IMR-90 (cell line): ENCODE measurements around the gene ZNF442. TPM values are rescaled to one million over a fixed set of nuclear protein-coding genes. Genes with fewer than 3 reads are reported as not detected.
"Not testable (repeated sequence)": the region's sequence is repeated elsewhere in the genome, so short reads cannot be mapped to it uniquely, and the experiment has no call there.

Source experiments
- ATAC-seq: fragments of 200-7000 bp; cut with Tn5 transposase; 2 replicates; pipeline ENCODE4 v1.9.1; 2020; ENCODE audit warnings: low read depth, mild to moderate bottlenecking, moderate library complexity
- BruUV-seq: library from RNA; stranded (reverse); fragments of 400-500 nt; replicated peaks from 2 replicates; lab custom pipeline; 2021; lab: Mats Ljungman, UMichigan
- CTCF ChIA-PET: fragments of 300-600 bp; formaldehyde crosslinking; extraction: SDS; loops from one replicate; lab custom pipeline; 2021; ENCODE audit warnings: antibody characterized with exemption; lab: Yijun Ruan, JAX
- POLR2A ChIA-PET: fragments of 300-600 bp; sonication (Branson Sonifier 250); formaldehyde crosslinking; loops from one replicate; lab custom pipeline; 2022; ENCODE audit warnings: antibody characterized with exemption; ENCODE audit not compliant: unreplicated experiment; lab: Charles Lee
- DNase-seq: peaks from one replicate; pipeline ENCODE4 v3.0.0; 2013
- H2AFZ ChIP-seq: replicated peaks from 2 replicates; pipeline ENCODE3; 2013; ENCODE audit warnings: low read length, mild to moderate bottlenecking; ENCODE audit not compliant: poor library complexity
- H2AK5ac ChIP-seq: 2 replicates; pipeline ENCODE4 v1.6.1; 2013; ENCODE audit warnings: low read depth, low read length, inconsistent platforms
- H2AK9ac ChIP-seq: replicated peaks from 2 replicates; pipeline ENCODE3; 2013; ENCODE audit warnings: mild to moderate bottlenecking, low read depth, low read length, moderate library complexity; ENCODE audit not compliant: poor library complexity
- H2BK120ac ChIP-seq: 2 replicates; pipeline ENCODE4 v1.6.1; 2013; ENCODE audit warnings: low read depth, low read length, inconsistent platforms
- H2BK15ac ChIP-seq: 3 replicates; pipeline ENCODE4 v1.6.1; 2013; ENCODE audit warnings: low read depth, low read length, inconsistent platforms
- H2BK20ac ChIP-seq: 2 replicates; pipeline ENCODE4 v1.6.1; 2013; ENCODE audit warnings: low read depth, mild to moderate bottlenecking, inconsistent platforms, low read length, moderate library complexity
- H2BK5ac ChIP-seq: 2 replicates; pipeline ENCODE4 v1.6.1; 2013; ENCODE audit warnings: mild to moderate bottlenecking, low read depth, low read length, inconsistent platforms; ENCODE audit not compliant: poor library complexity, severe bottlenecking
- H3K14ac ChIP-seq: replicated peaks from 2 replicates; pipeline ENCODE4 v1.6.1; 2013; ENCODE audit warnings: low read depth, low read length, inconsistent platforms
- H3K18ac ChIP-seq: 2 replicates; pipeline ENCODE4 v1.6.1; 2013; ENCODE audit warnings: low read depth, low read length, control low read depth
- H3K23ac ChIP-seq: 2 replicates; pipeline ENCODE4 v1.6.1; 2013; ENCODE audit warnings: low read depth, low read length, inconsistent platforms
- H3K27ac ChIP-seq: 2 replicates; pipeline ENCODE4 v1.5.1; 2013; ENCODE audit warnings: mild to moderate bottlenecking, control low read depth, low read length; ENCODE audit not compliant: insufficient read depth
- H3K27me3 ChIP-seq: 2 replicates; pipeline ENCODE4 v1.6.1; 2013; ENCODE audit warnings: low read length; ENCODE audit not compliant: control insufficient read depth, insufficient read depth
- H3K36me3 ChIP-seq: 2 replicates; pipeline ENCODE4 v1.6.1; 2013; ENCODE audit warnings: low read length, mixed read lengths; ENCODE audit not compliant: control insufficient read depth, insufficient read depth
- H3K4ac ChIP-seq: 2 replicates; pipeline ENCODE4 v1.6.1; 2013; ENCODE audit warnings: low read depth, low read length, inconsistent platforms
- H3K4me1 ChIP-seq: 2 replicates; pipeline ENCODE4 v1.6.1; 2013; ENCODE audit warnings: low read length, mixed read lengths; ENCODE audit not compliant: control insufficient read depth, insufficient read depth
- H3K4me2 ChIP-seq: 2 replicates; pipeline ENCODE4 v1.6.1; 2013; ENCODE audit warnings: low read depth, mild to moderate bottlenecking, control low read depth, low read length, moderate library complexity
- H3K4me3 ChIP-seq: 2 replicates; pipeline ENCODE4 v1.5.1; 2013; ENCODE audit warnings: low read depth, mild to moderate bottlenecking, control low read depth, low read length, moderate library complexity; ENCODE audit not compliant: insufficient read depth
- H3K56ac ChIP-seq: 2 replicates; pipeline ENCODE4 v1.6.1; 2013; ENCODE audit warnings: low read length, inconsistent platforms; ENCODE audit not compliant: insufficient read depth; ENCODE audit errors: extremely low read depth
- H3K79me1 ChIP-seq, 2 experiments: 2 replicates each; pipeline ENCODE4 v1.6.1; 2013; ENCODE audit warnings: low read length in 2 of 2, inconsistent platforms in 1 of 2, low read depth in 1 of 2
- H3K9ac ChIP-seq: 2 replicates; pipeline ENCODE4 v1.6.1; 2013; ENCODE audit warnings: low read depth, low read length, control low read depth
- H3K9me1 ChIP-seq: 2 replicates; pipeline ENCODE4 v1.6.1; 2013; ENCODE audit warnings: low read length, inconsistent platforms; ENCODE audit not compliant: insufficient read depth
- H3K9me3 ChIP-seq: 2 replicates; pipeline ENCODE4 v1.6.1; 2013; ENCODE audit warnings: low read length; ENCODE audit not compliant: control insufficient read depth, insufficient read depth
- H4K20me1 ChIP-seq: 2 replicates; pipeline ENCODE4 v1.6.1; 2013; ENCODE audit warnings: low read length, inconsistent platforms; ENCODE audit not compliant: insufficient read depth
- H4K5ac ChIP-seq: 2 replicates; pipeline ENCODE4 v1.6.1; 2013; ENCODE audit warnings: mild to moderate bottlenecking, low read depth, low read length, control low read depth
- H4K8ac ChIP-seq, 2 experiments: 2 replicates each; pipeline ENCODE4 v1.6.1; 2013; ENCODE audit warnings: low read depth in 2 of 2, low read length in 2 of 2, control low read depth in 1 of 2, inconsistent platforms in 1 of 2
- H4K91ac ChIP-seq: 2 replicates; pipeline ENCODE4 v1.6.1; 2013; ENCODE audit warnings: low read depth, low read length, inconsistent platforms; ENCODE audit not compliant: insufficient read depth
- WGBS, 2 experiments: methylation state at CpG; one replicate each; pipeline versions ENCODE4 v1.1.5 to v1.1.7; 2013; ENCODE audit warnings: missing lambda C conversion rate in 2 of 2; ENCODE audit not compliant: insufficient read length in 1 of 2; ENCODE audit errors: extremely low coverage in 2 of 2; 5-methylcytosine and 5-hydroxymethylcytosine counted together
- dilution Hi-C: fragments of 300-500 bp; cut with HindIII; formaldehyde crosslinking; loops from one replicate; pipeline ENCODE4 v1.14.3; 2018; ENCODE audit warnings: low sequenced_read_pairs; ENCODE audit not compliant: unreplicated experiment
- in situ Hi-C: fragments of 300-500 bp; cut with MboI; formaldehyde crosslinking; loops from 3 replicates; pipeline ENCODE4 v1.14.3; 2019; ENCODE audit warnings: low sequenced_read_pairs, inconsistent platforms, mixed read lengths
- intact Hi-C: fragments of 100-400 bp; cut with micrococcal nuclease; formaldehyde crosslinking; loops from 2 replicates; pipeline ENCODE4 v1.10.0; 2022
- polyA plus RNA-seq, 3 experiments: library from polyadenylated mRNA; depleted of rRNA; stranded (reverse); fragments of >200 nt; gene quantifications; 2 replicates each; pipeline ENCODE4 v1.2.3, GENCODE V29; 2012; ENCODE audit warnings: low replicate concordance in 1 of 3
- total RNA-seq: library from RNA; depleted of rRNA; stranded (reverse); fragments of >200 nt; gene quantifications from 2 replicates; pipeline ENCODE4 v1.2.3, GENCODE V29; 2012

ZNF442 gene
- total and polyA plus RNA-seq, 2 of the 4 experiments (the other 2 are of a cell fraction): 0.58 to 3.6 TPM

DNA sequence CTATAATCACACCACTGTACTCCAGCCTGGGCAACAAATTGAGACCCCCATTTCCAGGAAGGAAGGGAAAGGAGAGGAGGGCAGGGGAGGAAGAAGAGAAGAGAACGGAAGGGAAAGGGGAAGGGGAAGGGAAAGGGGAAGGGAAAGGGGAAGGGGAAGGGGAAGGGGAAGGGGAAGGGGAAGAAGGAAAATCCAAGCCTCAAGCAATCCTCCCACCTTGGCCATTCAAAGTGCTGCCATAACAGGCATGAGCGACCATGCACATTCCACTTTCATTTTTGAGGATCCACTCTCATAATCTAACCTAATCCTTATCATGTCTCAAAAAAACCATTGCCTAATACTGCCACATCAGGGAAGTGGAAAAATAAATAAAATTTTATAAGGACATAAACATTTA is 20.9 kb upstream of the ZNF442 start:
- H3K9me3 ChIP-seq, H2BK15ac ChIP-seq, POLR2A ChIA-PET, H4K8ac ChIP-seq, H4K20me1 ChIP-seq, H3K27ac ChIP-seq, H3K9ac ChIP-seq, H2AK9ac ChIP-seq, H3K56ac ChIP-seq, intact Hi-C loops, H2BK5ac ChIP-seq, H4K5ac ChIP-seq, H3K27me3 ChIP-seq, in situ Hi-C loops, H3K18ac ChIP-seq, H3K79me1 ChIP-seq, H3K23ac ChIP-seq, dilution Hi-C loops, H3K14ac ChIP-seq, H4K91ac ChIP-seq, H2BK20ac ChIP-seq, H2AFZ ChIP-seq, H3K4me1 ChIP-seq, H2BK120ac ChIP-seq, H3K4ac ChIP-seq, H3K4me3 ChIP-seq, DNase-seq, H2AK5ac ChIP-seq, ATAC-seq, H3K9me1 ChIP-seq, BruUV-seq, CTCF ChIA-PET, H3K4me2 ChIP-seq, H3K36me3 ChIP-seq: not testable (repeated sequence)
- WGBS, 2 experiments: no CpG with 5 or more reads among the region's 2 CpGs
